ENCODE results near the gene RAB43. TPM values are rescaled to one million over a fixed set of nuclear protein-coding genes. Genes with fewer than 3 reads are reported as not detected.

RAB43 gene
- total RNA-seq, 1 donor from 2014 or later, result 0.36 TPM

DNA sequence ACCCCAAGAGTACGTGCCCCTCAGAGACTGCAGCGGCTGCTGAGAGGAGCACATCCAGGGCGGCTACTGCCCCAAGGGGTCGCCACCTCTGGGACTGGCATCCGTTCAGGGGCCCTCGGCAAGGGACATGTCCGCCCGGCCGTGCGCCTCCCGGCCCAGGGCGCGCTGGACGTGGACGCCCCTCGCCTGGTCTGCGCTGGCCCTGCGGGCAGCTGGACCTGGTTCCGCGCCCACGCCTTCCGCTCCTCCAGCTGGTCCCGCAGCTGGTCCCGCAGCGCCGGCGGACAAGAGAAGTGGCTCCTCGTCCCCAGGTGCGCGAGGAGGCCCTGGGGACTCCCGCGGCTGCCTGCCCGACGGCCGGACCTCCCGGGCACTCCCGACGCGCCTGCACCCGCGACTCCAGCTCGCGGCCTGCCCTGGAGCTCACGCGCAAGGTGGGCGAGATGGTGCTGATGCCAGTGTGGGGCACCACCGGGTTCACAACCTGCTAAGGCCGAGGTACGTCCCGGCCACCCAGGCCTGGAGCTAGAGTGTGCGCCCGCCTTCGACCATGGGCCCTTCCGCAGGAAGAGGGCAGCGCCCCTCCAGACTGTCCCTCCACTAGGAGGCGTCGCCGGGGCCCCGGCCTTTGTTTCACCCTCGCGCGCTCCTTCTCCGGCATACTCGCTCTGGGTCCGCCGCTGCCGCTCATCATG lies 75.4 kb downstream of the RAB43 start:
- H4K20me1 ChIP-seq (ENCODE audit: low read depth), result no peaks in the 10 kb centered on the region
- H3K79me2 ChIP-seq (ENCODE audit: low read depth), result no peaks in the 10 kb centered on the region
- Mint-ChIP-seq H3K36me3 (peaks cover 29% of the 10 kb centered on the region), H3K27ac (no peak overlapping the region), H3K27me3 (ENCODE audit: insufficient read depth, low read depth) (peaks cover 3% of the 10 kb centered on the region), H3K4me1 (no peaks in the 10 kb centered on the region), H3K4me3 (no peak overlapping the region), H3K9me3 (peaks cover 44% of the 10 kb centered on the region)
- no peak for DNase-seq (ENCODE audit: low spot score)
- no peaks in the 10 kb centered on the region for H3F3A ChIP-seq (ENCODE audit: low read depth)
- no peak overlapping the region for H3K27ac ChIP-seq
- H3K4me2 ChIP-seq, result no peak overlapping the region
- no peak overlapping the region for H3K9ac ChIP-seq
- H3K27me3 ChIP-seq, result no peaks in the 10 kb centered on the region
- H3K4me3 ChIP-seq, result no peak overlapping the region
- no peaks in the 10 kb centered on the region for H3K9me3 ChIP-seq (ENCODE audit: low read depth)
- H3K4me1 ChIP-seq, result no peaks in the 10 kb centered on the region
- no peaks in the 10 kb centered on the region for H3K36me3 ChIP-seq
- TF ChIP-seq, protein P1, sequence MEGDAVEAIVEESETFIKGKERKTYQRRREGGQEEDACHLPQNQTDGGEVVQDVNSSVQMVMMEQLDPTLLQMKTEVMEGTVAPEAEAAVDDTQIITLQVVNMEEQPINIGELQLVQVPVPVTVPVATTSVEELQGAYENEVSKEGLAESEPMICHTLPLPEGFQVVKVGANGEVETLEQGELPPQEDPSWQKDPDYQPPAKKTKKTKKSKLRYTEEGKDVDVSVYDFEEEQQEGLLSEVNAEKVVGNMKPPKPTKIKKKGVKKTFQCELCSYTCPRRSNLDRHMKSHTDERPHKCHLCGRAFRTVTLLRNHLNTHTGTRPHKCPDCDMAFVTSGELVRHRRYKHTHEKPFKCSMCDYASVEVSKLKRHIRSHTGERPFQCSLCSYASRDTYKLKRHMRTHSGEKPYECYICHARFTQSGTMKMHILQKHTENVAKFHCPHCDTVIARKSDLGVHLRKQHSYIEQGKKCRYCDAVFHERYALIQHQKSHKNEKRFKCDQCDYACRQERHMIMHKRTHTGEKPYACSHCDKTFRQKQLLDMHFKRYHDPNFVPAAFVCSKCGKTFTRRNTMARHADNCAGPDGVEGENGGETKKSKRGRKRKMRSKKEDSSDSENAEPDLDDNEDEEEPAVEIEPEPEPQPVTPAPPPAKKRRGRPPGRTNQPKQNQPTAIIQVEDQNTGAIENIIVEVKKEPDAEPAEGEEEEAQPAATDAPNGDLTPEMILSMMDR (IDR thresholded peaks at IDR 0.05), result no peak
- TF ChIP-seq EZH2 (IDR thresholded peaks at IDR 0.05) (no peak), EZH2phosphoT487 (IDR thresholded peaks at IDR 0.05) (no peak)
- H2AFZ ChIP-seq (replicated peaks), result no peak overlapping the region

DNA sequence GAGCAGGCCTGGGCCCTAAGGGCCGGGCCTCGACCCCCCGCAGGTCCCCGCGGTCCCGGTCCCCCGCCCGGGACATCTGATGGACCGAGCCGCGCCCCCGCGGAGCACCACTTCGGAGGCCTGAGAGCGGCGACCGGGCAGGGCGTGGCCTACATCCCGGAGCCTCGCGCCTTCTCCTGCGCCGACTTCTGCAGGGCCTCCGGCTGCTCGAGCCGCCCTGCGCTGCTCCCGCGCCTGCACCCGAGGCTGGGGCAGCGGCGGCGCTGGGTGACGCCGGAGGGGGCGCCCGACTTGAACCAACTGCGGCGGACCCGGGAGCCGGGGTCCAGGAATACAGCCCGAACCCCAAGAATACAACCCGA lies 75.9 kb downstream of the RAB43 start:
- Mint-ChIP-seq H3K4me1 (no peaks in the 10 kb centered on the region), H3K27me3 (ENCODE audit: insufficient read depth, low read depth) (peaks cover 3% of the 10 kb centered on the region), H3K9me3 (peaks cover 46% of the 10 kb centered on the region), H3K36me3 (peaks cover 31% of the 10 kb centered on the region), H3K27ac (no peak overlapping the region), H3K4me3 (no peak overlapping the region)
- H3K9me3 ChIP-seq (ENCODE audit: low read depth), result no peaks in the 10 kb centered on the region
- TF ChIP-seq, protein P1 (IDR thresholded peaks at IDR 0.05), result no peak
- TF ChIP-seq EZH2 (IDR thresholded peaks at IDR 0.05) (no peak), EZH2phosphoT487 (IDR thresholded peaks at IDR 0.05) (no peak)
- no peaks in the 10 kb centered on the region for H3F3A ChIP-seq (ENCODE audit: low read depth)
- no peak overlapping the region for H3K27ac ChIP-seq
- no peak overlapping the region for H3K4me2 ChIP-seq
- no peak for DNase-seq (ENCODE audit: low spot score)
- no peak overlapping the region for H3K4me3 ChIP-seq
- no peaks in the 10 kb centered on the region for H3K79me2 ChIP-seq (ENCODE audit: low read depth)
- H3K27me3 ChIP-seq, result no peaks in the 10 kb centered on the region
- H3K36me3 ChIP-seq, result no peaks in the 10 kb centered on the region
- no peak overlapping the region for H3K9ac ChIP-seq
- H4K20me1 ChIP-seq (ENCODE audit: low read depth), result no peaks in the 10 kb centered on the region
- no peaks in the 10 kb centered on the region for H3K4me1 ChIP-seq
- H2AFZ ChIP-seq (replicated peaks), result no peak overlapping the region

DNA sequence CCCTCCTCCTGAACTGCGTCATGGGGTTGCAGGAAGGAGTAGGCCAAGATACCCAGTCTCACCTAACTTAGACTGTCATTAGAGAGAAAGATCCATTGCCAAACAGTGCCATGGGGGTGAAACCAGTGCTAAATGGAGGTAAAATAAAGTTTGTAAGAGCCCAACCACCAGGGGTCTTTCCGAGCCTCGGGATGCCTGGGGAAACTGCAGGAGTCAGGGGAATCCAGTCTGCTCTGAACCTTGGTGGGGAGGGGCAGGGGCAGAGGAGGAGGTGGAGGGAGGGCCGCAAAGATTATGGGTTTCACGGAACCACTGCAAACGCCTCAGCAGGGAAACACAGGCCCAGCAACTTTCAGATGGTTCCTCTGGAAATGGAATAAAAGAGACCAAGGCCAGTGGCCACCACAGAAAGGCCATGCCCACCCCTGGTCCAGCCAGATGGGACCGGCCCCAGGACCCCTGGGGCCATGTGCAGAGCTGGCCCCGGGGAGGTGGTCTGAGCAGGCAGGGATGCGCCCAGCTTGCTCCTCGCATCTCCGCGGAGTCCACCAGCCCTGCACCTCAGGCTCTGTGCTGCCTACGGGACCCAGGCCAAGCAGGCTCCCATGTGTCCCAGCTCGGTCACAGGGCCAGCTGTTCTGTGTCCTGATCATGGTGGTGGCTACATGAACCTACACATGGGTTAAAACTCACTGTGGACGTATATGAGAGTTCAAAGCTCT lies 80.9 kb downstream of the RAB43 start:
- no peak for TF ChIP-seq EZH2 (IDR thresholded peaks at IDR 0.05)
- TF ChIP-seq, protein P1 (IDR thresholded peaks at IDR 0.05), result peak; percentile 9
- peaks cover 33% of the 10 kb centered on the region for H3K9me3 Mint-ChIP-seq

More for the DNA sequence above, 80.9 kb downstream of the RAB43 start:
- Histone ChIP-seq H3K4me2 (no peak overlapping the region), H3K9me3 (ENCODE audit: low read depth) (no peaks in the 10 kb centered on the region), H3K4me3 (no peak overlapping the region), H3K4me1 (no peaks in the 10 kb centered on the region), H3F3A (ENCODE audit: low read depth) (no peaks in the 10 kb centered on the region), H3K79me2 (ENCODE audit: low read depth) (no peaks in the 10 kb centered on the region), H3K27me3 (no peaks in the 10 kb centered on the region), H4K20me1 (ENCODE audit: low read depth) (no peaks in the 10 kb centered on the region), H3K9ac (no peak overlapping the region), H2AFZ (replicated peaks) (no peak overlapping the region), H3K27ac (no peak overlapping the region), H3K36me3 (no peaks in the 10 kb centered on the region)
- Mint-ChIP-seq H3K27me3 (ENCODE audit: insufficient read depth, low read depth) (peaks cover 3% of the 10 kb centered on the region), H3K36me3 (peaks cover 42% of the 10 kb centered on the region), H3K4me1 (peaks cover 3% of the 10 kb centered on the region), H3K27ac (no peak overlapping the region), H3K4me3 (no peak overlapping the region)
- peak; percentile 21 for DNase-seq (ENCODE audit: low spot score)
